ENCODE results near the gene TRAF3IP1.
"Not testable (repeated sequence)": the region's sequence is repeated elsewhere in the genome, so short reads cannot be mapped to it uniquely, and the experiment has no call there.

Gene TRAF3IP1

DNA sequence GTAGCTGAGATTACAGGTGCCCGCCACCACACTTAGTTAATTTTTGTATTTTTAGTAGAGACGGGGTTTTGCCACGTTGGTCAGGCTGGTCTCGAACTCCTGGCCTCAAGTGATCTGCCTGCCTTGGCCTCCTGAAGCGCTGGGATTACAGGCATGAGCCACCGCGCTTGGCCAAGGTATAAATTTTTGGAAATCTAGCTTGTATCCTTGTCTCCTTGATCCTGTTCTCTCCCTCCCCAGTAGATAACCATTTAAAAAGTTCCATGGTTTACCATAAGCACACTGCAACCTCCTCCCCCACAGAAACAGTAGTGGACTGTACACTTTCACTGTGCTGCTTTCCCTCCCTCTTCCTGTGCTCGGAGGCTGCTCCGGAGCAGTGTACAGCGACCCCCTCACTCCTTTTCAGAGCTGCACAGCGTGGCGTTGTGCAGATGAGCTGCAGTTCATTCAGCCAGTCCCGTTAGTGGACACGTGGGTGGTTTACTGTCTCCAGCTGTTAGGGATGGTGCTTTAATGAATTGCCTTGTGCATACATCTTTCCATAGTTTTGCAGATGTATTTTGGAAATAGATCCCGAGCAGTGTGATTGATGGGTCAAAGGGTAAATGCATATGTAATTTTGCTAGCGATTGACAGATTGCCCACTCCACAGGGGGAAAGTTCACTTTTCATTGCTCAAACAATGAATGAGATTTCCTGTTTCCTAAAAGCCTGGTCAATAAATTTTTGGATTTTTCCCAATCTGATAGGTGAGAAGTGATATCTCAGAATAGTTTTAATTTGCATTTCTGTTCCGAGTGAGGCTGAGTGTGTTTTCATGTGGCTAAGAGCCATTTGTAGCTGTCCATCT, 121.2 kb downstream of the TRAF3IP1 start:
- no peak for DNase-seq
- H3K27ac ChIP-seq (ENCODE audit: insufficient read depth, low read length, poor library complexity, severe bottlenecking): no peak overlapping the region
- H3K27me3 ChIP-seq (replicated peaks; ENCODE audit: control insufficient read depth, insufficient read depth, low read length, poor library complexity, severe bottlenecking): no peaks in the 10 kb centered on the region
- peaks cover 27% of the 10 kb centered on the region for H3K36me3 ChIP-seq (ENCODE audit: control insufficient read depth, insufficient read depth, low read length)
- H3K4me1 ChIP-seq (ENCODE audit: control insufficient read depth, insufficient read depth, low read length, poor library complexity, severe bottlenecking): peaks cover 5% of the 10 kb centered on the region
- no peaks in the 10 kb centered on the region for H3K9me3 ChIP-seq (ENCODE audit: control insufficient read depth, low read length)
- H3K4me3 ChIP-seq (ENCODE audit: insufficient read depth, low read depth, low read length, poor library complexity, severe bottlenecking): no peak overlapping the region

DNA sequence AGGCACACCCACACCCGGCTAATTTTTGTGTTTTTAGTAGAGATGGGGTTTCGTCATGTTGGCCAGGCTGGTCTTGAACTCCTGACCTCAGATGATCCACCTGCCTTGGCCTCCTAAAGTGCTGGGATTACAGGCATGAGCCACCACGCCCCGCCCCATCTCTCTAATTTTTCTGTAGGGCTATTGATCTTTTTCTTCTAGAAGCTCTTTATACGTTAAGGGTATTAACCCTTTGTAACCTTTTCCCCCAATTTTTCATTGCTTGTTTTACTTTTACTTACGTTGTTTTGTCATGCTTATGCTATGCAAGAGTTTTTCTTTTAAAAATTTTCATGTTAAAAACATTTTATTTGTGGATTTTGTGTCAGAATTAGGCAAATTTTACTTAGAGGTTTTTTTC, 121.9 kb downstream of the TRAF3IP1 start:
- H3K27ac ChIP-seq (ENCODE audit: insufficient read depth, low read length, poor library complexity, severe bottlenecking); H3K4me3 ChIP-seq (ENCODE audit: insufficient read depth, low read depth, low read length, poor library complexity, severe bottlenecking); H3K9me3 ChIP-seq (ENCODE audit: control insufficient read depth, low read length); H3K27me3 ChIP-seq (replicated peaks; ENCODE audit: control insufficient read depth, insufficient read depth, low read length, poor library complexity, severe bottlenecking); H3K4me1 ChIP-seq (ENCODE audit: control insufficient read depth, insufficient read depth, low read length, poor library complexity, severe bottlenecking); DNase-seq: not testable (repeated sequence)
- H3K36me3 ChIP-seq (ENCODE audit: control insufficient read depth, insufficient read depth, low read length): peaks cover 34% of the 10 kb centered on the region

DNA sequence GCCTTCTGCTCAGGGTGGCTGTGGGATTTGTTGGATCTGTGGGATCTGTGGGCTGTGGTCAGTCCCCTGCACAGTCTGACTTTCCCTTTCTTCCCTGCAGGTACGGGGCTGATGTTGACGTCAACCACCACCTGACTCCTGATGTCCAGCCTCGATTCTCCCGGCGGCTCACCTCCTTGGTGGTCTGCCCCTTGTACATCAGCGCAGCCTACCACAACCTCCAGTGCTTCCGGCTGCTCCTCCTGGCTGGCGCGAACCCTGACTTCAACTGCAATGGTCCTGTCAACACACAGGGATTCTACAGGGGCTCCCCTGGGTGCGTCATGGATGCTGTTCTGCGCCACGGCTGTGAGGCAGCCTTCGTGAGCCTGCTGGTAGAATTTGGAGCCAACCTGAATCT, 123.9 kb downstream of the TRAF3IP1 start:
- H3K27ac ChIP-seq (ENCODE audit: insufficient read depth, low read length, poor library complexity, severe bottlenecking): no peak overlapping the region
- no peak overlapping the region for H3K4me3 ChIP-seq (ENCODE audit: insufficient read depth, low read depth, low read length, poor library complexity, severe bottlenecking)
- peaks cover 5% of the 10 kb centered on the region for H3K4me1 ChIP-seq (ENCODE audit: control insufficient read depth, insufficient read depth, low read length, poor library complexity, severe bottlenecking)
- H3K9me3 ChIP-seq (ENCODE audit: control insufficient read depth, low read length): no peaks in the 10 kb centered on the region
- no peak for DNase-seq
- peaks cover 54% of the 10 kb centered on the region for H3K36me3 ChIP-seq (ENCODE audit: control insufficient read depth, insufficient read depth, low read length)
- no peaks in the 10 kb centered on the region for H3K27me3 ChIP-seq (replicated peaks; ENCODE audit: control insufficient read depth, insufficient read depth, low read length, poor library complexity, severe bottlenecking)

DNA sequence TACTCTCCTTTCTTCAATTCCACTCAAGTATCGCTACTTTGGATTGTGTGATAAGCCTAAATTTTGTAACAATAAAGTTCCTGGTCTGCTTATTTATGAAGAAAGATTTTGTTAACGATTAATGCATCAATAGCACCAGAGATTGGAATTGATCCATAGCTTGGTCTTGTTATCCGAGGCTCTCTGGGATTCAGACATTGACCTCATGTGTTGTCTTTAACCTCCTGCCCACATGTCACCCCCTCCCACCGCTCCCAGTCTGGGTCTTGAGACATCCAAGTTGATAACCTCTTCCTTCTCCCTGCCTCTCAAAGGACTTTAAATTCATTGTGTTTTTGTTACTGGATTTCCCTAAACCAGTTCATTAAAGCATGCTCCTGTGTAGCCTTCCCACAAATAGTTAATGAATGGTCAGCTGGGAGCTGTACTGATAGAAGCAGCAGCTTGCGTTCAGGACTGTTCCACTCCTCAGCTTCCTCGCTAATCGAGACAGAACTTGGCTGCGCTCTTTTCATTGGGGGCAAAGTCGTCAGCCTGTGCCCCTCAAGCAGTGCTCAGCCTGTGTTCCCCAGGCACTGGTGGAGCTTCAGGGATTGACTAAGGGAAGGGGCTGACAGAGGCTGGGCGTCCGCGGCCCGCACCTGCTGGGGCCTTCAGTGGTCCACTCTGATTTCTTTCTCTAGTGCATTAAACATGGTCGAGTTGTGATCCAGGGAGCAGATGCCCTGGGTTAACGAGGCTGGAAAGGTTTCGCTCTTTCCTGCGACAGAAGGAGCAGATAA, 125.3 kb downstream of the TRAF3IP1 start:
- H3K9me3 ChIP-seq (ENCODE audit: control insufficient read depth, low read length): no peaks in the 10 kb centered on the region
- no peaks in the 10 kb centered on the region for H3K27me3 ChIP-seq (replicated peaks; ENCODE audit: control insufficient read depth, insufficient read depth, low read length, poor library complexity, severe bottlenecking)
- no peak for DNase-seq
- no peak overlapping the region for H3K4me3 ChIP-seq (ENCODE audit: insufficient read depth, low read depth, low read length, poor library complexity, severe bottlenecking)
- no peaks in the 10 kb centered on the region for H3K4me1 ChIP-seq (ENCODE audit: control insufficient read depth, insufficient read depth, low read length, poor library complexity, severe bottlenecking)
- H3K27ac ChIP-seq (ENCODE audit: insufficient read depth, low read length, poor library complexity, severe bottlenecking): no peak overlapping the region
- peaks cover 62% of the 10 kb centered on the region for H3K36me3 ChIP-seq (ENCODE audit: control insufficient read depth, insufficient read depth, low read length)

DNA sequence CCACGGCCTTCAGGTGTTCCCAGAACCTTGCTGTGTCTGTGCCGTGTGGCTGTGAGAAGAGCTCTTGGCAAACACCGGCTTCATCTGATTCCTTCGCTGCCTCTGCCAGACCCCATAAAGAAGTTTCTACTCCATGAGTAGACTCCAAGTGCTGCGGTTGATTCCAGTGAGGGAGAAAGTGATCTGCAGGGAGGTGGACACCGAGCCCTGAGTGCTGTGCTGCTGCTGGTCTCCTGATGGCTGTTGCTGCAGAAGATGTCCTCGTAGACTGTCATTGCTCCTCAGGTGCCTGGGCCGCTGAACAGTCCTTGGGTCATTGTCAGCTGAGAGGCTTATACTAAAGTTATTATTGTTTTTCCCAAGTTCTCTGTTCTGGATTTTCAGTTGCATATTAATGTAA, 126.1 kb downstream of the TRAF3IP1 start:
- DNase-seq: no peak
- H3K27me3 ChIP-seq (replicated peaks; ENCODE audit: control insufficient read depth, insufficient read depth, low read length, poor library complexity, severe bottlenecking): no peaks in the 10 kb centered on the region
- H3K4me1 ChIP-seq (ENCODE audit: control insufficient read depth, insufficient read depth, low read length, poor library complexity, severe bottlenecking): no peaks in the 10 kb centered on the region
- H3K27ac ChIP-seq (ENCODE audit: insufficient read depth, low read length, poor library complexity, severe bottlenecking): no peak overlapping the region
- peaks cover 68% of the 10 kb centered on the region for H3K36me3 ChIP-seq (ENCODE audit: control insufficient read depth, insufficient read depth, low read length)
- H3K4me3 ChIP-seq (ENCODE audit: insufficient read depth, low read depth, low read length, poor library complexity, severe bottlenecking): no peak overlapping the region
- no peaks in the 10 kb centered on the region for H3K9me3 ChIP-seq (ENCODE audit: control insufficient read depth, low read length)

DNA sequence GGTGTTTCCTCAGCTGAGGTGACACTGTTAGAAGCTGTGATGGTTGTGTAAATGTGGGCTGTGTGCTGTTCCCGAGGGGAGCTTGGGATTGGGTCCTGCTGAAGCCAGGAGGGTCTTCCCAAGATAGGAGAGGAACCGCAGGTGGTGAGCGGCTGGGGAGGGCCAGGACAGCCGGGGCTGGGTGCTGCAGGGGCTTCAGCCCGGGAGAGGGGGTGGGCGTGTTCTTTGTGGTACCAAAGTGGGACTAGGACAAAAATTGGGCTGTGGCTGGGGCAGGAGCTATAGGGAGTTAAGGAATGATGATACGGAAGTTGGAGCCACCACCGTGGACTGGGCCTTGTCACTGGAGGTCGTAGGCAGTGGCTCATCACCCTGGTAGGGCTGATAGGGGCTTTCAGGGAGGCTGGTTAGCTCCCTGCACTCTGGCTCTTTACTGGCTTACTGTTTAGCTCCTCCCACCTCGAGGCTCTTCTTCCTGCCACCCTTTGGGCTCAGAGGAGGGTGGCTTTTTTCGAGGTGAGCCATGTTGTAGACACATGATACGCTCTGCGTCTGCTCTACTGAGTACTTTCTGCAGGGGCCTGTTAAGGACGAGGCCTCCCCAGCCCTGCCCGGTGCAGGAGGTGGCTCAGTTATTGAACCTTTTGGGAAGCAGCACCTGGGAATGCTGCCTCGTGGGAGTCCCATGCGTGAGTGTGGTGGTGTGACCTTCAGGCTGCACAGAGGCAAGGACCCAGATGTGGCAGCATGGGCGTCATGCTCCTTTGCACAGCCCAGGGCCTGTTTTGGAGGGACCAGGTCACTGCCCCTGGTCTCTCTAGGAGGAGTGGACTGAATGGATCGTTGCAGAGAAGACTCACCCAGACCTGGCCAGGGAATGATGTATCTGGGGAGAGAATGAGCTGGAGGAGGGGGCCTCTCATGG, 128.0 kb downstream of the TRAF3IP1 start:
- DNase-seq: no peak
- Histone ChIP-seq H3K36me3 (ENCODE audit: control insufficient read depth, insufficient read depth, low read length) (peaks cover 82% of the 10 kb centered on the region), H3K27ac (ENCODE audit: insufficient read depth, low read length, poor library complexity, severe bottlenecking) (no peak overlapping the region)

DNA sequence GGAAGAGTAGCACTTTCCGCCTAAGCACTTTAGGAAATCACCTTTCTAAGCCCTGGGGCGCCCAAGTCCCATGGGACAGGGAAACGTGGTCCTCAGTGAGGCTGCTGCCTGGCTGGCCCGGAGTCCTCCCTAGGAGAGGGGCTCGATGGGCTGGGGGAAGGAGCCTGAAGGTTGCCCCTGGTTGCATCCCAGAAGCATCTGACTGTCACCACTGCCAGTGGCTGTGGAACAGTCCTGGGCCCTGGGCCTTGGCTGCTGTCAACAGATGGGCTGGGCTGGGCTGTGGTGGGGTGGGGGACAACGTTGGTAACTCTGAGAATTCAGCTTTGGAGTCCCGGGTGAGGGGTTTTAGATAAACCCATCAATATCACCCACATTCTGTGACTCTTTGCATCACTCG, 128.9 kb downstream of the TRAF3IP1 start:
- Histone ChIP-seq H3K4me3 (ENCODE audit: insufficient read depth, low read depth, low read length, poor library complexity, severe bottlenecking) (no peak overlapping the region), H3K4me1 (ENCODE audit: control insufficient read depth, insufficient read depth, low read length, poor library complexity, severe bottlenecking) (no peaks in the 10 kb centered on the region), H3K9me3 (ENCODE audit: control insufficient read depth, low read length) (no peaks in the 10 kb centered on the region), H3K36me3 (ENCODE audit: control insufficient read depth, insufficient read depth, low read length) (peaks cover 78% of the 10 kb centered on the region), H3K27ac (ENCODE audit: insufficient read depth, low read length, poor library complexity, severe bottlenecking) (no peak overlapping the region), H3K27me3 (replicated peaks; ENCODE audit: control insufficient read depth, insufficient read depth, low read length, poor library complexity, severe bottlenecking) (no peaks in the 10 kb centered on the region)
- DNase-seq: no peak

More for the DNA sequence above, 128.0 kb downstream of the TRAF3IP1 start:
- H3K9me3 ChIP-seq (ENCODE audit: control insufficient read depth, low read length): no peaks in the 10 kb centered on the region
- no peak overlapping the region for H3K4me3 ChIP-seq (ENCODE audit: insufficient read depth, low read depth, low read length, poor library complexity, severe bottlenecking)
- H3K27me3 ChIP-seq (replicated peaks; ENCODE audit: control insufficient read depth, insufficient read depth, low read length, poor library complexity, severe bottlenecking): no peaks in the 10 kb centered on the region
- no peaks in the 10 kb centered on the region for H3K4me1 ChIP-seq (ENCODE audit: control insufficient read depth, insufficient read depth, low read length, poor library complexity, severe bottlenecking)

DNA sequence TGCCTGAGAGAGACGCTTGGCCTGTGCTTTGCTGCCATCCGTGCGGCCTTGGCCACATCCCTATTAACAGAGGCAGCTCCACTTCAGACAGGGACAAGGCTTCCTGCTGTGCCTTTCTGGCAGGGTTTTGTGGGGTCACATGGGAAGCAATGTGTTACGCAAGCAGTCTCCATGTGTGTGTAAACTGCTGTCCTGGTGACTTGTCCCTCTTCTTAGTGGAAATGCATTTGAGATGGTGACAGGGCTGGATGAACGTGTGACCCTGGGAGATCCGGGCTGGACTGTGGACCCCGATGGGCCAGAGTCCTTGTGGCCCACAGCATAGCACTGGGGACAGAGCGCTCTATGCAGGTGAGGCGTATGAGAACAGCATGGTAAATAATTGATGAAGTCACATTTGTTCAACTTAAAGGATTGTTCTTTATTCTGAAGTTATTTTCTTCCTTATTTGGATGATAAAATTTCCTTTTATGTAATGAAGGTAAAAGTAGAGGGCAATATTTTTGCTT, 129.6 kb downstream of the TRAF3IP1 start:
- no peaks in the 10 kb centered on the region for H3K9me3 ChIP-seq (ENCODE audit: control insufficient read depth, low read length)
- H3K36me3 ChIP-seq (ENCODE audit: control insufficient read depth, insufficient read depth, low read length): peaks cover 70% of the 10 kb centered on the region
- H3K27ac ChIP-seq (ENCODE audit: insufficient read depth, low read length, poor library complexity, severe bottlenecking): no peak overlapping the region
- no peaks in the 10 kb centered on the region for H3K4me1 ChIP-seq (ENCODE audit: control insufficient read depth, insufficient read depth, low read length, poor library complexity, severe bottlenecking)
- H3K27me3 ChIP-seq (replicated peaks; ENCODE audit: control insufficient read depth, insufficient read depth, low read length, poor library complexity, severe bottlenecking): no peaks in the 10 kb centered on the region
- no peak for DNase-seq
- H3K4me3 ChIP-seq (ENCODE audit: insufficient read depth, low read depth, low read length, poor library complexity, severe bottlenecking): no peak overlapping the region

DNA sequence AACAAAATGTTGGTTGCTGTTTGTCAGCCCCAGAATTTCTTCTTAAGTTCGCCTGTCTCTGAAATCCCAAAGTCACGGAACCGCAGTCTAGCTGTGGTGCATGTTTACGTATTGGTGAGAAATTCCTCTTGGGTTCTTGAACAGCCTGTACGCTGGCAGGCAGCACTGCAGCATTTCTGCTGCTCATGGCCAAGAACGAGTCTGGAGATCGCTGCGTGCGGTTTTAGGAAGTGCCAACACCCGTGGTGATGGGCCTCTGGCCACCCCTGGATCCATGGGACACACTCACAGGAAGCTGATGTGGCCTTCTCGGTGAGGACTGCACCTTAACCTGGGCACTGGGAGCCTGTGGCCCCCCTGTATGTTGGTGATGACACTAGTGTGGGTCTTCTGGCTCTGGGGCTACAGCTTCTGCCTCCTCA, 130.1 kb downstream of the TRAF3IP1 start:
- Histone ChIP-seq H3K36me3 (ENCODE audit: control insufficient read depth, insufficient read depth, low read length) (peaks cover 65% of the 10 kb centered on the region), H3K4me3 (ENCODE audit: insufficient read depth, low read depth, low read length, poor library complexity, severe bottlenecking) (no peak overlapping the region), H3K27ac (ENCODE audit: insufficient read depth, low read length, poor library complexity, severe bottlenecking) (no peak overlapping the region), H3K9me3 (ENCODE audit: control insufficient read depth, low read length) (no peaks in the 10 kb centered on the region), H3K4me1 (ENCODE audit: control insufficient read depth, insufficient read depth, low read length, poor library complexity, severe bottlenecking) (no peaks in the 10 kb centered on the region), H3K27me3 (replicated peaks; ENCODE audit: control insufficient read depth, insufficient read depth, low read length, poor library complexity, severe bottlenecking) (no peaks in the 10 kb centered on the region)
- no peak for DNase-seq
